ENCODE data around the gene SV2B. TPM values are rescaled to one million over a fixed set of nuclear protein-coding genes. Genes with fewer than 3 reads are reported as not detected.

The SV2B gene
- total RNA-seq, 1 donor from 2014 or later: 1.6 TPM

- Histone ChIP-seq H3K4me1 (ENCODE audit: control insufficient read depth in 3 of 3, insufficient read depth in 3 of 3, low read length in 3 of 3) (peaks cover 0 to 4% (median 0%) of the 10 kb centered on the region in 3 donors), H3K27me3 (ENCODE audit: control insufficient read depth in 3 of 3, insufficient read depth in 3 of 3, low read length in 3 of 3) (peaks cover 0 to 4% (median 2%) of the 10 kb centered on the region in 3 donors), H3K27ac (ENCODE audit: low read depth, low read length) (no peak overlapping the region)
Measured at GRCh38 chr15:91222052-91222451, 122.0 kb downstream of the SV2B start.

GRCh38 chr15:91223863-91224262, 123.8 kb downstream of the SV2B start:
- no peaks in the 10 kb centered on the region for H3K36me3 ChIP-seq (ENCODE audit: control insufficient read depth in 3 of 3, insufficient read depth in 3 of 3, low read length in 3 of 3)
- H3K9me3 ChIP-seq (ENCODE audit: control insufficient read depth in 3 of 3, low read length in 3 of 3): no peaks in the 10 kb centered on the region
- peaks cover under 1 to 5% (median 2%) of the 10 kb centered on the region in 3 donors for H3K27me3 ChIP-seq (ENCODE audit: control insufficient read depth in 3 of 3, insufficient read depth in 3 of 3, low read length in 3 of 3)
- H3K9ac ChIP-seq (ENCODE audit: low read depth in 1 of 3, low read length in 3 of 3): no peak overlapping the region
- H3K27ac ChIP-seq (ENCODE audit: low read depth, low read length): no peak overlapping the region
- peaks cover 0 to 4% (median 0%) of the 10 kb centered on the region in 3 donors for H3K4me1 ChIP-seq (ENCODE audit: control insufficient read depth in 3 of 3, insufficient read depth in 3 of 3, low read length in 3 of 3)
- H3K4me3 ChIP-seq (ENCODE audit: low read length in 3 of 3): no peak overlapping the region

More at GRCh38 chr15:91222052-91222451, 122.0 kb downstream of the SV2B start:
- Histone ChIP-seq H3K36me3 (ENCODE audit: control insufficient read depth in 3 of 3, insufficient read depth in 3 of 3, low read length in 3 of 3) (no peaks in the 10 kb centered on the region), H3K9me3 (ENCODE audit: control insufficient read depth in 3 of 3, low read length in 3 of 3) (no peaks in the 10 kb centered on the region), H3K4me3 (ENCODE audit: low read length in 3 of 3) (no peak overlapping the region), H3K9ac (ENCODE audit: low read depth in 1 of 3, low read length in 3 of 3) (no peak overlapping the region)

GRCh38 chr15:91224755-91225380, 124.8 kb downstream of the SV2B start:
- H3K27me3 ChIP-seq (ENCODE audit: control insufficient read depth in 3 of 3, insufficient read depth in 3 of 3, low read length in 3 of 3): peaks cover 2 to 8% (median 3%) of the 10 kb centered on the region in 3 donors
- H3K27ac ChIP-seq (ENCODE audit: low read depth, low read length): no peak overlapping the region
- no peaks in the 10 kb centered on the region for H3K36me3 ChIP-seq (ENCODE audit: control insufficient read depth in 3 of 3, insufficient read depth in 3 of 3, low read length in 3 of 3)
- no peaks in the 10 kb centered on the region for H3K9me3 ChIP-seq (ENCODE audit: control insufficient read depth in 3 of 3, low read length in 3 of 3)
- no peak overlapping the region for H3K4me3 ChIP-seq (ENCODE audit: low read length in 3 of 3)
- peaks cover 0 to 4% (median 0%) of the 10 kb centered on the region in 3 donors for H3K4me1 ChIP-seq (ENCODE audit: control insufficient read depth in 3 of 3, insufficient read depth in 3 of 3, low read length in 3 of 3)
- H3K9ac ChIP-seq (ENCODE audit: low read depth in 1 of 3, low read length in 3 of 3): no peak overlapping the region

- no peak overlapping the region for H3K9ac ChIP-seq (ENCODE audit: low read depth in 1 of 3, low read length in 3 of 3)
- no peaks in the 10 kb centered on the region for H3K9me3 ChIP-seq (ENCODE audit: control insufficient read depth in 3 of 3, low read length in 3 of 3)
- H3K27me3 ChIP-seq (ENCODE audit: control insufficient read depth in 3 of 3, insufficient read depth in 3 of 3, low read length in 3 of 3): peaks cover 2 to 8% (median 3%) of the 10 kb centered on the region in 3 donors
- H3K4me1 ChIP-seq (ENCODE audit: control insufficient read depth in 3 of 3, insufficient read depth in 3 of 3, low read length in 3 of 3): peaks cover 0 to 4% (median 0%) of the 10 kb centered on the region in 3 donors
- H3K4me3 ChIP-seq (ENCODE audit: low read length in 3 of 3): no peak overlapping the region
- no peaks in the 10 kb centered on the region for H3K36me3 ChIP-seq (ENCODE audit: control insufficient read depth in 3 of 3, insufficient read depth in 3 of 3, low read length in 3 of 3)
- no peak overlapping the region for H3K27ac ChIP-seq (ENCODE audit: low read depth, low read length)
Measured at GRCh38 chr15:91225741-91226140, 125.7 kb downstream of the SV2B start.

- no peaks in the 10 kb centered on the region for H3K36me3 ChIP-seq (ENCODE audit: control insufficient read depth in 3 of 3, insufficient read depth in 3 of 3, low read length in 3 of 3)
- H3K4me1 ChIP-seq (ENCODE audit: control insufficient read depth in 3 of 3, insufficient read depth in 3 of 3, low read length in 3 of 3): peaks cover 0 to 4% (median 0%) of the 10 kb centered on the region in 3 donors
- H3K27ac ChIP-seq (ENCODE audit: low read depth, low read length): no peak overlapping the region
- peaks cover 2 to 5% (median 3%) of the 10 kb centered on the region in 3 donors for H3K27me3 ChIP-seq (ENCODE audit: control insufficient read depth in 3 of 3, insufficient read depth in 3 of 3, low read length in 3 of 3)
- H3K9me3 ChIP-seq (ENCODE audit: control insufficient read depth in 3 of 3, low read length in 3 of 3): no peaks in the 10 kb centered on the region
- no peak overlapping the region for H3K4me3 ChIP-seq (ENCODE audit: low read length in 3 of 3)
- no peak overlapping the region for H3K9ac ChIP-seq (ENCODE audit: low read depth in 1 of 3, low read length in 3 of 3)
Measured at GRCh38 chr15:91227117-91227516, 127.1 kb downstream of the SV2B start.

GRCh38 chr15:91227766-91228165, 127.7 kb downstream of the SV2B start:
- Histone ChIP-seq H3K36me3 (ENCODE audit: control insufficient read depth in 3 of 3, insufficient read depth in 3 of 3, low read length in 3 of 3) (no peaks in the 10 kb centered on the region), H3K9ac (ENCODE audit: low read depth in 1 of 3, low read length in 3 of 3) (no peak overlapping the region), H3K27me3 (ENCODE audit: control insufficient read depth in 3 of 3, insufficient read depth in 3 of 3, low read length in 3 of 3) (peaks cover 2 to 5% (median 3%) of the 10 kb centered on the region in 3 donors), H3K9me3 (ENCODE audit: control insufficient read depth in 3 of 3, low read length in 3 of 3) (no peaks in the 10 kb centered on the region), H3K4me3 (ENCODE audit: low read length in 3 of 3) (no peak overlapping the region), H3K27ac (ENCODE audit: low read depth, low read length) (no peak overlapping the region), H3K4me1 (ENCODE audit: control insufficient read depth in 3 of 3, insufficient read depth in 3 of 3, low read length in 3 of 3) (peaks cover 0 to 4% (median 0%) of the 10 kb centered on the region in 3 donors)

DNA sequence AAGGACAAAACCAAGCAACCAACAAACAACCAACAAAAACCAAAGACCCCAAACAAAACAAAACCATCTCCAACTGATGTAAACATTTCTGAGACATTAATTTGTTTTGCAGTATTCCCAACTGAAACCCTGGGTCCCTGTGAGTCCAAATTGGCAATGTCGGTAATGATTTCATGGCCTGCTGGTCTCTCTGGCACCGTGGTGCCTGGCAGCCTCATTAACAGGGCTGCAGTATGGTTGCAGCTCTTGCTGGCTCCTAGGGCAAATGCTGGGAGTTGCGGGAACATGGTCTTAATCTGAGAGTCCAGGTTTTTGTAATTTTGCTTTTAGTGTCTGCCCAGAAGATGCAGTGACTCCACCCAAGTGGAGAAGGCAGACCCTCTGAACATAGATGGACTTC, 128.3 kb downstream of the SV2B start:
- H3K9ac ChIP-seq (ENCODE audit: low read depth in 1 of 3, low read length in 3 of 3): no peak overlapping the region
- no peak overlapping the region for H3K4me3 ChIP-seq (ENCODE audit: low read length in 3 of 3)
- H3K36me3 ChIP-seq (ENCODE audit: control insufficient read depth in 3 of 3, insufficient read depth in 3 of 3, low read length in 3 of 3): no peaks in the 10 kb centered on the region
- peaks cover 2 to 5% (median 3%) of the 10 kb centered on the region in 3 donors for H3K27me3 ChIP-seq (ENCODE audit: control insufficient read depth in 3 of 3, insufficient read depth in 3 of 3, low read length in 3 of 3)
- H3K4me1 ChIP-seq (ENCODE audit: control insufficient read depth in 3 of 3, insufficient read depth in 3 of 3, low read length in 3 of 3): peaks cover 0 to 4% (median 0%) of the 10 kb centered on the region in 3 donors
- H3K27ac ChIP-seq (ENCODE audit: low read depth, low read length): no peak overlapping the region
- no peaks in the 10 kb centered on the region for H3K9me3 ChIP-seq (ENCODE audit: control insufficient read depth in 3 of 3, low read length in 3 of 3)

DNA sequence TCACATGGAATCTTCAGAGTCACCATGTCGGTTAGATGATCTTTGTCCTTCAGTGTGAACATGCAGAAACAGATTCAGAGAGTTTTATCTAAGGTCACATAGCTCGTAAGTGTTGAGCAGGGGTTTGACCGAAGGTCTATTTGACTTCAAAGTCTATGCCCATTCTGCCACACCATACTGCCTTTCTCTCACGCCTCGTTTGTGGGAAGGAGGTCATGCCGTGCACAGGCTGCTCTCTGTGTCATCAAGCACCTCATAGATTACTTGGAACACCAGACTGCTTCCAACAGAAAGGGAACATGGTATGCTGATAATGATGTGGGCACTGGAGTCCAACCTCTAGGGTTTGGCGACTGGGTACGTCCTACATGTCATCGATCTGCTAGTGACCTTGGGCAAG, 128.8 kb downstream of the SV2B start:
- H3K4me1 ChIP-seq (ENCODE audit: control insufficient read depth in 3 of 3, insufficient read depth in 3 of 3, low read length in 3 of 3): peaks cover 0 to 2% (median 0%) of the 10 kb centered on the region in 3 donors
- H3K9ac ChIP-seq (ENCODE audit: low read depth in 1 of 3, low read length in 3 of 3): no peak overlapping the region
- no peaks in the 10 kb centered on the region for H3K36me3 ChIP-seq (ENCODE audit: control insufficient read depth in 3 of 3, insufficient read depth in 3 of 3, low read length in 3 of 3)
- peaks cover 2 to 5% (median 3%) of the 10 kb centered on the region in 3 donors for H3K27me3 ChIP-seq (ENCODE audit: control insufficient read depth in 3 of 3, insufficient read depth in 3 of 3, low read length in 3 of 3)
- no peak overlapping the region for H3K4me3 ChIP-seq (ENCODE audit: low read length in 3 of 3)
- H3K9me3 ChIP-seq (ENCODE audit: control insufficient read depth in 3 of 3, low read length in 3 of 3): no peaks in the 10 kb centered on the region
- no peak overlapping the region for H3K27ac ChIP-seq (ENCODE audit: low read depth, low read length)

- H3K27me3 ChIP-seq (ENCODE audit: control insufficient read depth in 3 of 3, insufficient read depth in 3 of 3, low read length in 3 of 3): peaks cover 0 to 3% (median 3%) of the 10 kb centered on the region in 3 donors
- no peak overlapping the region for H3K4me3 ChIP-seq (ENCODE audit: low read length in 3 of 3)
- H3K9ac ChIP-seq (ENCODE audit: low read depth in 1 of 3, low read length in 3 of 3): no peak overlapping the region
- no peaks in the 10 kb centered on the region for H3K4me1 ChIP-seq (ENCODE audit: control insufficient read depth in 3 of 3, insufficient read depth in 3 of 3, low read length in 3 of 3)
- H3K9me3 ChIP-seq (ENCODE audit: control insufficient read depth in 3 of 3, low read length in 3 of 3): no peaks in the 10 kb centered on the region
- H3K27ac ChIP-seq (ENCODE audit: low read depth, low read length): no peak overlapping the region
- H3K36me3 ChIP-seq (ENCODE audit: control insufficient read depth in 3 of 3, insufficient read depth in 3 of 3, low read length in 3 of 3): no peaks in the 10 kb centered on the region
Measured at GRCh38 chr15:91231703-91232102, 131.6 kb downstream of the SV2B start.

DNA sequence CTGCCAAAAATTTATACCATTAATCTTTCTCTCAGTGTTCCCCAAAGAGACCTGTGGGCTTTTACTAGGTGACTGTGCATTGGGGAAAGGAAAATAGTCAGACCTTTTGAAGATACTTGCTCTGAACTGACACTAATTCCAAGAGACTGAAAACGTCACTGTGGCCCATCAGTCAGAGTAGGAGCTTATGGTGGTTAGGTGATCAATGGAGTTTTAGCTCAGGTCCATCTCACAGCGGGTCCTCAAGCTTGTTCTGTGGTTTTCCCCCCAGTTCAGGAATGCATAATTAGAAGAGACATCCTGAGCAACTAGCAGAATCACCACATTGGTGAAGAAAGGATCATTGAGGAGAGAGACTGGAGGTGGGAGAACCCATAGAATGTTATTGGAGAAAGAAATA, 134.7 kb downstream of the SV2B start:
- Histone ChIP-seq H3K27me3 (ENCODE audit: control insufficient read depth in 3 of 3, insufficient read depth in 3 of 3, low read length in 3 of 3) (no peaks in the 10 kb centered on the region), H3K4me3 (ENCODE audit: low read length in 3 of 3) (no peak overlapping the region), H3K9me3 (ENCODE audit: control insufficient read depth in 3 of 3, low read length in 3 of 3) (no peaks in the 10 kb centered on the region), H3K4me1 (ENCODE audit: control insufficient read depth in 3 of 3, insufficient read depth in 3 of 3, low read length in 3 of 3) (peaks cover 0 to 2% (median 0%) of the 10 kb centered on the region in 3 donors), H3K9ac (ENCODE audit: low read depth in 1 of 3, low read length in 3 of 3) (no peak overlapping the region), H3K36me3 (ENCODE audit: control insufficient read depth in 3 of 3, insufficient read depth in 3 of 3, low read length in 3 of 3) (no peaks in the 10 kb centered on the region), H3K27ac (ENCODE audit: low read depth, low read length) (no peak overlapping the region)

All from skeletal muscle tissue (tissue), 4 donors.